Astrocyte of the spinal cord (primary cell): ENCODE data around the gene ANTXRL.
"Not testable (repeated sequence)": the region's sequence is repeated elsewhere in the genome, so short reads cannot be mapped to it uniquely, and the experiment has no call there.

Experiments used
- DNase-seq: peaks from one replicate; pipeline ENCODE4 v3.0.0; 2011; ENCODE audit warnings: low read depth, low spot score
- H3K4me3 ChIP-seq: 2 replicates; pipeline ENCODE4 v1.5.1; 2011; ENCODE audit warnings: low read depth, mild to moderate bottlenecking, low read length, moderate library complexity
- in situ Hi-C: cut with HindIII; loops from 2 replicates; pipeline ENCODE4 v1.10.0; 2017; ENCODE audit warnings: low sequenced_read_pairs
- TF ChIP-seq, protein P1 (sequence below): IDR thresholded peaks from 2 replicates; pipeline ENCODE4 v1.5.1; 2012; ENCODE audit warnings: low read depth, mild to moderate bottlenecking, low read length, inconsistent platforms

The ANTXRL gene

DNA sequence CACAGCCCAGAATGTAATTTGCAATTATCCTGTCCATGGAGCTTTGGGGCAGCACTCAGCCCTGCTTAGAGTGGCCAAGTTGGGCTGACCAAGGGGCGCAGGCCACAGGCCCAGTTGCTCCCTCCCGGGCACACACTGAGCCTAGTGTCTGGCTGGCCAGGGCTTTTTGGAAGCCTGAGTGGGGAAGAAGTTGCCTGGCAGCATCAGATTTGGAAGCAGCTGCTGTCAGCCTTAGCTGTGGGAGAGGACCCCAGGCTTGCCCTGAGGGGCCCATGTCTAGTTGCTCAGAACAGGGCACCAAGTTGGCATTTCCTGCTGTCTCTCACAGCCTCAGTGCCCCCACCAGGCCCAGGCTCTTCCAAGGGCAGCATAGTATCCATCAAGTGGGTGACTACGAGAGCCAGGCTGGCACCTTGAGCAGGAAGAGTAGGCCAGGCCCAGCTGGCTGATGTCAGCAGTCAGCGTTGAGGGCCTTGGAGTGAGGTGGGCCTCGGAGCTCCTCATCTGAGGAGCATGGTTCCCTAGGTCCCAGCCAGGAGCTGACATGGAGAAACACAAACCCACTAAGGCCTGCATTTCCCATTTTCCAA lies 14.4 kb downstream of the ANTXRL start:
- in situ Hi-C loops = no loop called here
- DNase-seq = no peak
- H3K4me3 ChIP-seq = no peak overlapping the region
- TF ChIP-seq, protein P1, sequence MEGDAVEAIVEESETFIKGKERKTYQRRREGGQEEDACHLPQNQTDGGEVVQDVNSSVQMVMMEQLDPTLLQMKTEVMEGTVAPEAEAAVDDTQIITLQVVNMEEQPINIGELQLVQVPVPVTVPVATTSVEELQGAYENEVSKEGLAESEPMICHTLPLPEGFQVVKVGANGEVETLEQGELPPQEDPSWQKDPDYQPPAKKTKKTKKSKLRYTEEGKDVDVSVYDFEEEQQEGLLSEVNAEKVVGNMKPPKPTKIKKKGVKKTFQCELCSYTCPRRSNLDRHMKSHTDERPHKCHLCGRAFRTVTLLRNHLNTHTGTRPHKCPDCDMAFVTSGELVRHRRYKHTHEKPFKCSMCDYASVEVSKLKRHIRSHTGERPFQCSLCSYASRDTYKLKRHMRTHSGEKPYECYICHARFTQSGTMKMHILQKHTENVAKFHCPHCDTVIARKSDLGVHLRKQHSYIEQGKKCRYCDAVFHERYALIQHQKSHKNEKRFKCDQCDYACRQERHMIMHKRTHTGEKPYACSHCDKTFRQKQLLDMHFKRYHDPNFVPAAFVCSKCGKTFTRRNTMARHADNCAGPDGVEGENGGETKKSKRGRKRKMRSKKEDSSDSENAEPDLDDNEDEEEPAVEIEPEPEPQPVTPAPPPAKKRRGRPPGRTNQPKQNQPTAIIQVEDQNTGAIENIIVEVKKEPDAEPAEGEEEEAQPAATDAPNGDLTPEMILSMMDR = no peak

DNA sequence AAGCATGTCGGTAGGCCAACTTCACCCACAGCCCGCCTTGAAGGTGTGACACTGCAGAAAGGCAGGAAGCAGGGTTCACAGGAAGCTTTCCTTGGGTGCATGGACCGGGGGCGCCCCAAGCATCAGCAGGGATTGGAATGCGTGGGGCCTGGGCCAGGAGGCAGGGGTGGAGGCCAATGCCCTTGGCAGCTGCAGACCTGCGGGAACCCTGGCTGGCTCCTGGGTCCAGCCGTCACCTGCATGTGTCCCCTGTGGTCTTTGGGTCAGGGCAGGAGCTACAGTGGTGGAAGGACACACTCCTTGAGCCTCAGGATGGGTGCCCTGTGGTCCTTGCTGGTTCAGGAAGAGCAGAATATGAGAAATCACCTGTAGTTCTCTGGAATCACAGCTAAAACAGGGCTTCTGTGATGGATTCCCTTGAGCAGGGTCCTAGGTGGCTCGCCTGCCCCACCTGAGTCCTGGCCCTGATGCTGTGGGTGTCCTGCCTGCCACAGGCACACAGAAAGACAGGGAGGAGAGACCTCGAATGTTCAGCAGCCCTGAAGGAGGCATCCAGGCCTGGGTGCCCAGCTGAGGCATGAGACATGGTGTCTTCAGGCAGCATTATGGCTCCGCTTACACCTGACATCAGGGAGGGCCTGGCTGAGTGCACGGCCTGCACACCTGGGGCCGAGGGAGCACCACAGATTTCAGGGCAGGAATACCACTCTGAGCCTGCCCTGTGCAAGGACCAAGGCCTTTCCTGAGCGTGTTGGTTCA lies 15.1 kb downstream of the ANTXRL start:
- TF ChIP-seq, protein P1 = no peak
- in situ Hi-C loops = no loop called here
- no peak overlapping the region for H3K4me3 ChIP-seq
- DNase-seq = no peak

DNA sequence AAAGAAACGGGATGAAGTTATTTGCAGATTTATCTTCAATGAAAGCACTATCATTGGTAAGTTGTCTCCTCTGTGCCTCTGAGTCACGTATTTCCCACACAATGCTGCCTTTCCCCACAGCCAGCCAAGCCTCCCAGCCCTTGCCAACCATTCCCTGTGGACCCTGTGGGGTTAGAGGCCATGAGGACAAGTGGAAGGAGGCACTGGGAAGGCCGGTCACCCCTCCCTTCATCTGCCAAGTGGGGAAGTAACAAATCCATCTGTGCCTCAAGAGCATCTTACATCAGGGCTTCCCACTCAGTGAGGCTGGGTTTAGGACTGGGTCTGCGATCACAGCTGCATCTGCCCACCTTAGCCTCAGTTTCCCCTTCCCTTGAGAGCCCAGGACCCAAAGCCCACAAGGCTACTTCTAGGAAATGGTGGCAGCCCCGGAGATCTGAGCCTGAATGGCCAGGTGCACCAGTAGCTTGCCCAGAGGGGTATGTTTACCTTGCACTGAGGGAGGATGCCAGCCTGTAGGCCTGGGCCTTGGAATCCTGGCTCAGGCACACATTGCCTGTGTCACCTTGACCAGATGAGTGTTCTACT lies 16.1 kb downstream of the ANTXRL start:
- in situ Hi-C loops, H3K4me3 ChIP-seq, DNase-seq: not testable (repeated sequence)

DNA sequence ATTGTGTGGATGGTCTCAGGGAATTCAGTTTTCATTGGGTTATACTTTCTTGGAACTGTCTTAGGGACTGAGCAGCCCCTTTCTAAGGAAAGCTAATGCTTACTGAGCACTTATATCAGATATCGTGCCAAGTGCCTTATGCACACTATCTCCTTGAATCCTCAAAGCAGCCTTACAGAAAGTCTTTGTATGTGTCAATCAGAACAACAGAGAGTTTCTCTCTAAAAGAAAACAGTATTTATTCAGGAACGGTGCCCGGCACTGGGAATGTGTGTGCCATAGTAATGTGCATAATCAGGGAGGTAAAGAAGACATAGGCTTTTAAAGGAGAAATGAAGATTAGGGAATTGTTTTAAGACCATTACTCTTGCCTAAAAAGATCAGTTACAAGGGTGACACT lies 17.3 kb downstream of the ANTXRL start:
- DNase-seq = no peak
- TF ChIP-seq, protein P1 = no peak
- no peak overlapping the region for H3K4me3 ChIP-seq
- in situ Hi-C loops = no loop called here

DNA sequence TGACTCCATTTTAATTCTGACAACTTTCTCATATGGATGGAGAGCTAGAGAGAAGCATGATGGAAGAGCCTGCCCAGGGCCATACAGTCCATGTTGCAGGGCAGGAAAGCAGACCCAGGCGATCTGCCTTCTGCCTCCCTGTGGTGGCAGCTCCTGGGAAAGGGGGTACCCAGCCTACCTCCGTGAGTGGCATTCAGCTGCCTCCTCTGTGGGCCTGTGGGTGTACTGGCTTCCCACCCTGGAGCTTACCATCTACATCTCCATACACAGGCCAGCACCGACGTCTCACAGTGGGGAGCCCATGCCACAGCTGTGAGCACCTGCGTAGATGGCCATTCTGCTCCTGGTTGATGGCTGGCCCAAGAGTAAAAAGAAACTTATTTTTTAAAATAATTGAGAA lies 17.9 kb downstream of the ANTXRL start:
- H3K4me3 ChIP-seq, DNase-seq, in situ Hi-C loops: not testable (repeated sequence)

DNA sequence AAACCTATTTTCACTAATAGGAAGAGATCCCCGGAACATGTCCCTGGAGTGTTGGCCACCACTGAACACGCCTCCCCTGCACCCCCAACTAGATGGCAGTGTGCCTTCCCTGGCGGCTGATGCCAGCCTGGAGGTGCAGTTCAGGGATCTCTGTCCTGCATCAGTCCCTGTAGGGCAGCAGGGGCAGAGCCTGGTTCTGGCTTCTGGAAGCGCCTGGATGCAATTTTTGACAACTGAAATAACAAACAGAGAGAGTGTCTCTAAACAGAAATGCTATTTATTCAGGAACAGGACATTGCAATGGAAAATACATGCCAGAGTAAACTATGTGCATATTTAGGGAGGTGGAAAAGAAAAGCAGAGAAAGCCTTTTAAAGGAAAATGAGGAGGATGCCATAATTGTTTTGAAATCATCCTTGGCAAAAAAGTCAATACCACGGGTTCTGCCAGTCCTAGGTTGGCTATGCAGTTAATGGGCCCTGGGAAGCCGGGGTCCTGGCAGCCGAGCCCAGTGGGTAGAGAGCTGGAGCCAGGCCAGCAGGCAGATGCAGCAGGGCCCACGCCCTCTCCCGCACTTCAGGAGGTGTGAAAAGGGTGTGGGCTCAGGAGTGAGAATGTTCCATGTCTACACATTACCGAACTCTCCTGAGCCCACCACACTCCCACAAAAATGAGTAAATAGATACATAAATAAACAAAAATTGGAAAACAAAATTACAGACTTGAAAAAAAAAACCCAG lies 18.5 kb downstream of the ANTXRL start:
- H3K4me3 ChIP-seq = no peak overlapping the region
- DNase-seq = no peak
- in situ Hi-C loops = no loop called here
- TF ChIP-seq, protein P1 = no peak

DNA sequence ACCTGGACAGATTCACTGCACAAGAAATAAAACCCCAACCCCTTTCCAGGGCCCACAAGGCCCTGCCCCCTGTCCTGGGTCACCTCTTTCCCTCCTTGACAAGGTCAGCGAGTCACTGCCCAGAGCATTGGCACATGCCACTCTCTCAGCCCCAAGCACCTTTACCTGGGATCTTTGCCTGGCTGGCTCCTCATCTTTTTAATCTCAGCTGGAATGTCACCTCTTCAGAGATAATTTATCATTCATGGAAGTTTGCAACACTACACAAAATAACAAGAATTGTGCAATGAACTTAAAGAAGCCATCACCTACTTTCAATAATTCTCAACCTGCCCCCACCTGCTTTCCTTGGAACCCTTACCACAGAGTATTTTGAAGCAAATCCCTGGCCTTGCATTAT lies 19.2 kb downstream of the ANTXRL start:
- in situ Hi-C loops = no loop called here
- H3K4me3 ChIP-seq = no peak overlapping the region
- TF ChIP-seq, protein P1 = no peak
- no peak for DNase-seq
